Peyer's patch (tissue), 4 donors: ENCODE results near the gene WBP1L.

Experiments
- POLR2A ChIP-seq, 2 donors: fragments of 450-650 bp; IDR thresholded peaks; one replicate each; pipeline ENCODE4 v1.5.1; 2017; ENCODE audit warnings: antibody characterized with exemption in 2 of 2, mild to moderate bottlenecking in 2 of 2, moderate library complexity in 2 of 2
- TF ChIP-seq, protein P1 (sequence below), 6 experiments: fragments of 450-650 bp in 4 of 6; fragments of 200-600 bp in 2 of 6; sonication (generic) in 1 of 6; IDR thresholded peaks; one replicate each; pipeline ENCODE4 v1.5.1; 2017 to 2019; ENCODE audit warnings: antibody characterized with exemption in 6 of 6, mild to moderate bottlenecking in 3 of 6, moderate library complexity in 1 of 6

DNA sequence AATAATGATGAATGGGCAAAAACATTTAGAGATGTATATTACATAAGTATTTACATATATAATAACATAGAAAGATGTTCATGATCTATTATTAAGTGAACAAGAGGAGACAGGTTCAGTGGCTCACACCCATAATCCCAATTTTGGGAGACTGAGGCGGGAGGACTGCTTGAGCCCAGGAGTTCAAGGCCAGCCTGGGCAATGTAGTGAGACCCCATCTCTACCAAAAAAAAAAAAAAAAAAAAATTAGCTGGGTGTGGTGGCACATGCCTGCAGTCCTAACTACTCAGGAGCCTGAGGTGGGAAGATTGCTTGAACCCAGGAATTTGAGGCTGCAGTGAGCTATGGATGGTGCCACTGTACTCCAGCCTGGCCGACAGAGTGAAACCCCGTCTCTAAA is 42.0 kb upstream of the WBP1L start:
- TF ChIP-seq, protein P1, sequence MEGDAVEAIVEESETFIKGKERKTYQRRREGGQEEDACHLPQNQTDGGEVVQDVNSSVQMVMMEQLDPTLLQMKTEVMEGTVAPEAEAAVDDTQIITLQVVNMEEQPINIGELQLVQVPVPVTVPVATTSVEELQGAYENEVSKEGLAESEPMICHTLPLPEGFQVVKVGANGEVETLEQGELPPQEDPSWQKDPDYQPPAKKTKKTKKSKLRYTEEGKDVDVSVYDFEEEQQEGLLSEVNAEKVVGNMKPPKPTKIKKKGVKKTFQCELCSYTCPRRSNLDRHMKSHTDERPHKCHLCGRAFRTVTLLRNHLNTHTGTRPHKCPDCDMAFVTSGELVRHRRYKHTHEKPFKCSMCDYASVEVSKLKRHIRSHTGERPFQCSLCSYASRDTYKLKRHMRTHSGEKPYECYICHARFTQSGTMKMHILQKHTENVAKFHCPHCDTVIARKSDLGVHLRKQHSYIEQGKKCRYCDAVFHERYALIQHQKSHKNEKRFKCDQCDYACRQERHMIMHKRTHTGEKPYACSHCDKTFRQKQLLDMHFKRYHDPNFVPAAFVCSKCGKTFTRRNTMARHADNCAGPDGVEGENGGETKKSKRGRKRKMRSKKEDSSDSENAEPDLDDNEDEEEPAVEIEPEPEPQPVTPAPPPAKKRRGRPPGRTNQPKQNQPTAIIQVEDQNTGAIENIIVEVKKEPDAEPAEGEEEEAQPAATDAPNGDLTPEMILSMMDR (IDR thresholded peaks at IDR 0.05) = no peak
- TF ChIP-seq POLR2A (IDR thresholded peaks at IDR 0.05) = no peak
